Liver (tissue), 9 donors: ENCODE measurements around the gene UFC1. TPM values are rescaled to one million over a fixed set of nuclear protein-coding genes. Genes with fewer than 3 reads are reported as not detected.

Source experiments
- DNase-seq: peaks from one replicate; pipeline ENCODE4 v3.0.0-alpha.2; 2017; ENCODE audit warnings: low spot score
- H3K27ac ChIP-seq, 2 donors: one replicate each; pipeline ENCODE4 v1.7.0; 2013; ENCODE audit warnings: inconsistent platforms in 2 of 2, low read length in 2 of 2, control low read depth in 1 of 2, low read depth in 1 of 2, mild to moderate bottlenecking in 1 of 2
- H3K27me3 ChIP-seq, 4 donors: one replicate each; pipeline versions ENCODE4 v1.6.1 to v1.7.0; 2013; ENCODE audit warnings: low read length in 3 of 4, inconsistent platforms in 1 of 4, mild to moderate bottlenecking in 1 of 4, moderate library complexity in 1 of 4; ENCODE audit not compliant: control insufficient read depth in 4 of 4, insufficient read depth in 4 of 4
- H3K36me3 ChIP-seq, 4 donors: one replicate each; pipeline versions ENCODE4 v1.6.1 to v1.7.0; 2013; ENCODE audit warnings: low read length in 3 of 4, mild to moderate bottlenecking in 3 of 4, low read depth in 1 of 4, moderate library complexity in 1 of 4; ENCODE audit not compliant: control insufficient read depth in 4 of 4, insufficient read depth in 3 of 4
- H3K4me1 ChIP-seq, 4 donors: one replicate each; pipeline versions ENCODE4 v1.6.1 to v1.7.0; 2013; ENCODE audit warnings: low read length in 3 of 4, mild to moderate bottlenecking in 3 of 4, moderate library complexity in 1 of 4; ENCODE audit not compliant: control insufficient read depth in 4 of 4, insufficient read depth in 4 of 4
- H3K4me3 ChIP-seq, 3 donors: one replicate each; pipeline versions ENCODE4 v1.6.1 to v1.7.0; 2013; ENCODE audit warnings: low read length in 3 of 3, control low read depth in 1 of 3, low read depth in 1 of 3, mild to moderate bottlenecking in 1 of 3
- H3K9ac ChIP-seq, 2 donors: one replicate each; pipeline ENCODE4 v1.7.0; 2013; ENCODE audit warnings: low read length in 2 of 2, mild to moderate bottlenecking in 2 of 2, moderate library complexity in 2 of 2, control low read depth in 1 of 2, low read depth in 1 of 2
- H3K9me3 ChIP-seq, 4 donors: one replicate each; pipeline versions ENCODE4 v1.6.1 to v1.7.0; 2013; ENCODE audit warnings: low read length in 3 of 4; ENCODE audit not compliant: control insufficient read depth in 4 of 4
- EGR1 ChIP-seq, 2 donors: IDR thresholded peaks; 2 replicates each; pipeline ENCODE4 v1.6.1; 2016 to 2018; ENCODE audit warnings: antibody characterized with exemption in 2 of 2, low read depth in 2 of 2
- FOXA1 ChIP-seq: IDR thresholded peaks from 2 replicates; pipeline ENCODE4 v1.6.1; 2016; ENCODE audit warnings: antibody characterized with exemption
- FOXA2 ChIP-seq: IDR thresholded peaks from 2 replicates; pipeline ENCODE4 v1.6.1; 2016; ENCODE audit warnings: antibody characterized with exemption
- GABPA ChIP-seq, 2 donors: IDR thresholded peaks in 1 of 2; conservative IDR thresholded peaks in 1 of 2; 2 replicates each; pipeline ENCODE4 v1.6.1; 2016; ENCODE audit warnings: antibody characterized with exemption in 2 of 2, mild to moderate bottlenecking in 1 of 2, moderate library complexity in 1 of 2
- HNF4A ChIP-seq, 2 donors: conservative IDR thresholded peaks; 2 replicates each; pipeline ENCODE4 v1.6.1; 2016; ENCODE audit warnings: antibody characterized with exemption in 2 of 2, mild to moderate bottlenecking in 2 of 2
- HNF4G ChIP-seq: IDR thresholded peaks from 2 replicates; pipeline ENCODE4 v1.6.1; 2016; ENCODE audit warnings: antibody characterized with exemption
- JUND ChIP-seq, 2 donors: IDR thresholded peaks; 2 replicates each; pipeline ENCODE4 v1.6.1; 2016; ENCODE audit warnings: antibody characterized with exemption in 2 of 2
- NR2F2 ChIP-seq: IDR thresholded peaks from 2 replicates; pipeline ENCODE4 v1.6.1; 2016; ENCODE audit warnings: antibody characterized with exemption
- RAD21 ChIP-seq, 2 donors: IDR thresholded peaks; 2 replicates each; pipeline ENCODE4 v1.6.1; 2016; ENCODE audit warnings: antibody characterized with exemption in 2 of 2, mild to moderate bottlenecking in 2 of 2
- RXRA ChIP-seq, 2 donors: IDR thresholded peaks; 2 replicates each; pipeline ENCODE4 v1.6.1; 2017 to 2018; ENCODE audit warnings: antibody characterized with exemption in 2 of 2, mild to moderate bottlenecking in 1 of 2
- SP1 ChIP-seq: IDR thresholded peaks from 2 replicates; pipeline ENCODE4 v1.6.1; 2018; ENCODE audit warnings: antibody characterized with exemption, mild to moderate bottlenecking
- TAF1 ChIP-seq: conservative IDR thresholded peaks from 2 replicates; pipeline ENCODE4 v1.6.1; 2016; ENCODE audit warnings: antibody characterized with exemption, mild to moderate bottlenecking
- YY1 ChIP-seq: IDR thresholded peaks from 2 replicates; pipeline ENCODE4 v1.6.1; 2016; ENCODE audit warnings: antibody characterized with exemption, mild to moderate bottlenecking
- WGBS: extraction: QIAGEN DNeasy Blood & Tissue Kit; methylation state at CpG from one replicate; pipeline ENCODE4 v1.1.7; 2013; 5-methylcytosine and 5-hydroxymethylcytosine counted together
- polyA plus RNA-seq, 2 donors: library from polyadenylated mRNA; stranded (reverse) in 1 of 2; unstranded in 1 of 2; fragments of 200-250 nt in 1 of 2; fragments of >200 nt in 1 of 2; fragmentation: Nextera tagmentation in 1 of 2; extraction: Ambion mirVana in 1 of 2; gene quantifications; one replicate each; pipeline versions ENCODE4 v1.2.1 to v1.2.3, GENCODE V29; 2013 to 2015
- total RNA-seq, 2 donors: library from RNA; depleted of rRNA; stranded (reverse); fragments of >200 nt; gene quantifications; one replicate each; pipeline ENCODE4 v1.2.3, GENCODE V29; 2014
- TF ChIP-seq, protein P1 (sequence below): fragments of 150-350 bp; IDR thresholded peaks from 2 replicates; pipeline ENCODE4 v1.5.1; 2017; ENCODE audit warnings: improper control_type of control experiment, low read depth, low read length; ENCODE audit not compliant: missing input control
- TF ChIP-seq, protein P2 (sequence below): IDR thresholded peaks from 2 replicates; pipeline ENCODE4 v1.6.1; 2016; ENCODE audit warnings: antibody characterized with exemption
- TF ChIP-seq, protein P3 (sequence below): IDR thresholded peaks from 2 replicates; pipeline ENCODE4 v1.6.1; 2016; ENCODE audit warnings: antibody characterized with exemption
- TF ChIP-seq, protein P4 (sequence below): IDR thresholded peaks from 2 replicates; pipeline ENCODE4 v1.6.1; 2016; ENCODE audit warnings: antibody characterized with exemption
- TF ChIP-seq, protein P5 (sequence below): IDR thresholded peaks from 2 replicates; pipeline ENCODE4 v1.6.1; 2016; ENCODE audit warnings: antibody characterized with exemption, mild to moderate bottlenecking
- donor health status: healthy.
- donor health status: healthy.
- donor health status: healthy.
- donor health status: healthy.
- donor health status: healthy.

UFC1 gene
- total RNA-seq, result 10 to 100 TPM; 34.2 to 44.1 TPM
- polyA plus RNA-seq, result 10 to 100 TPM; 42.5 to 47.5 TPM

DNA sequence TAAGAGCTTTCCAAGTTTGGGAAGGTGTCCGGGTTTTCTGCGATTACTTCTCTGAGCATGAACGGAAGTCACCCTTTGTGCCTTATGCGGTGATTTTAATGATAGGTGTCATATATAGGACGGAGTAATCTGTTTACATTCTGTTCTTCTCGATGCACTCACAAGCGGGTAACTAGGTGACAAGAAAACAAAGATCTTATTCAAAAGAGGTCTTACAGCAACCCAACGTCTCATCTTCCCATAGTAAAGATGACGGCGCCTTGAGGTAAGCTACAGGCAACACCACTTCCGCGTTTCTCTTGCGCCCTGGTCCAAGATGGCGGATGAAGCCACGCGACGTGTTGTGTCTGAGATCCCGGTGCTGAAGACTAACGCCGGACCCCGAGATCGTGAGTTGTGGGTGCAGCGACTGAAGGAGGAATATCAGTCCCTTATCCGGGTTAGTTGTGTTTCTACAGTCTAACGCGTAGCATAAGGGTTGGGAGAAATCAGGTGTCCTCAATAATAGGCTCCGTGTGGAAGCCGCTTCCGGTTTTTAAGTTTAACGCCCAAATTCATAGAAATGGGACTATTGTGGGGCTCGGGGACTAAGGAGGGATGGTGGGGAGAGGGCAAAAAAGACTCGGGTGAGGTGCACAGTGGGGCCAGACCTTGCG, at the start of gene UFC1:
UFC1 (plus strand) TSS at position 297 of the 656 bp plus-strand sequence; CDS start at position 317, 20 bp downstream.
- H3K27me3 ChIP-seq, result no peaks in the 10 kb centered on the region
- H3K4me3 ChIP-seq, result peak within 1 kb of the TSS; percentile 57 to 99 (median 99)
- peak within 1 kb of the TSS; percentile 99 to 100 for H3K9ac ChIP-seq
- no peaks in the 10 kb centered on the region for H3K9me3 ChIP-seq
- H3K4me1 ChIP-seq, result peaks cover 1 to 15% (median 6%) of the 10 kb centered on the region in 4 donors
- peak; percentile 81 for DNase-seq
- WGBS, result under 1% methylated on average over 33 of the region's 33 CpGs
- H3K36me3 ChIP-seq, result peaks cover 0 to 6% (median 2%) of the 10 kb centered on the region in 4 donors
- no peak for TF ChIP-seq FOXA1
- TF ChIP-seq EGR1 (IDR thresholded peaks at IDR 0.05; ENCODE audit: low read depth in 2 of 2), result no peak
- no peak for TF ChIP-seq NR2F2
- TF ChIP-seq, protein P1, sequence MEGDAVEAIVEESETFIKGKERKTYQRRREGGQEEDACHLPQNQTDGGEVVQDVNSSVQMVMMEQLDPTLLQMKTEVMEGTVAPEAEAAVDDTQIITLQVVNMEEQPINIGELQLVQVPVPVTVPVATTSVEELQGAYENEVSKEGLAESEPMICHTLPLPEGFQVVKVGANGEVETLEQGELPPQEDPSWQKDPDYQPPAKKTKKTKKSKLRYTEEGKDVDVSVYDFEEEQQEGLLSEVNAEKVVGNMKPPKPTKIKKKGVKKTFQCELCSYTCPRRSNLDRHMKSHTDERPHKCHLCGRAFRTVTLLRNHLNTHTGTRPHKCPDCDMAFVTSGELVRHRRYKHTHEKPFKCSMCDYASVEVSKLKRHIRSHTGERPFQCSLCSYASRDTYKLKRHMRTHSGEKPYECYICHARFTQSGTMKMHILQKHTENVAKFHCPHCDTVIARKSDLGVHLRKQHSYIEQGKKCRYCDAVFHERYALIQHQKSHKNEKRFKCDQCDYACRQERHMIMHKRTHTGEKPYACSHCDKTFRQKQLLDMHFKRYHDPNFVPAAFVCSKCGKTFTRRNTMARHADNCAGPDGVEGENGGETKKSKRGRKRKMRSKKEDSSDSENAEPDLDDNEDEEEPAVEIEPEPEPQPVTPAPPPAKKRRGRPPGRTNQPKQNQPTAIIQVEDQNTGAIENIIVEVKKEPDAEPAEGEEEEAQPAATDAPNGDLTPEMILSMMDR, result no peak
- TF ChIP-seq, protein P2, sequence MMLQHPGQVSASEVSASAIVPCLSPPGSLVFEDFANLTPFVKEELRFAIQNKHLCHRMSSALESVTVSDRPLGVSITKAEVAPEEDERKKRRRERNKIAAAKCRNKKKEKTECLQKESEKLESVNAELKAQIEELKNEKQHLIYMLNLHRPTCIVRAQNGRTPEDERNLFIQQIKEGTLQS, result peak; percentile 44
- TF ChIP-seq JUND (IDR thresholded peaks at IDR 0.05), result peak in 1 of 2 donors; percentile 40
- TF ChIP-seq, protein P3, sequence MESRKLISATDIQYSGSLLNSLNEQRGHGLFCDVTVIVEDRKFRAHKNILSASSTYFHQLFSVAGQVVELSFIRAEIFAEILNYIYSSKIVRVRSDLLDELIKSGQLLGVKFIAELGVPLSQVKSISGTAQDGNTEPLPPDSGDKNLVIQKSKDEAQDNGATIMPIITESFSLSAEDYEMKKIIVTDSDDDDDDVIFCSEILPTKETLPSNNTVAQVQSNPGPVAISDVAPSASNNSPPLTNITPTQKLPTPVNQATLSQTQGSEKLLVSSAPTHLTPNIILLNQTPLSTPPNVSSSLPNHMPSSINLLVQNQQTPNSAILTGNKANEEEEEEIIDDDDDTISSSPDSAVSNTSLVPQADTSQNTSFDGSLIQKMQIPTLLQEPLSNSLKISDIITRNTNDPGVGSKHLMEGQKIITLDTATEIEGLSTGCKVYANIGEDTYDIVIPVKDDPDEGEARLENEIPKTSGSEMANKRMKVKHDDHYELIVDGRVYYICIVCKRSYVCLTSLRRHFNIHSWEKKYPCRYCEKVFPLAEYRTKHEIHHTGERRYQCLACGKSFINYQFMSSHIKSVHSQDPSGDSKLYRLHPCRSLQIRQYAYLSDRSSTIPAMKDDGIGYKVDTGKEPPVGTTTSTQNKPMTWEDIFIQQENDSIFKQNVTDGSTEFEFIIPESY, result peak; percentile 64
- TF ChIP-seq YY1, result peak; percentile 100
- TF ChIP-seq GABPA (IDR thresholded peaks at IDR 0.05 in 1 of 2, conservative IDR thresholded peaks at IDR 0.05 in 1 of 2), result peak; percentile 96 to 97
- TF ChIP-seq, protein P4, sequence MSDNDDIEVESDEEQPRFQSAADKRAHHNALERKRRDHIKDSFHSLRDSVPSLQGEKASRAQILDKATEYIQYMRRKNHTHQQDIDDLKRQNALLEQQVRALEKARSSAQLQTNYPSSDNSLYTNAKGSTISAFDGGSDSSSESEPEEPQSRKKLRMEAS, result peak; percentile 77
- TF ChIP-seq, protein P5, sequence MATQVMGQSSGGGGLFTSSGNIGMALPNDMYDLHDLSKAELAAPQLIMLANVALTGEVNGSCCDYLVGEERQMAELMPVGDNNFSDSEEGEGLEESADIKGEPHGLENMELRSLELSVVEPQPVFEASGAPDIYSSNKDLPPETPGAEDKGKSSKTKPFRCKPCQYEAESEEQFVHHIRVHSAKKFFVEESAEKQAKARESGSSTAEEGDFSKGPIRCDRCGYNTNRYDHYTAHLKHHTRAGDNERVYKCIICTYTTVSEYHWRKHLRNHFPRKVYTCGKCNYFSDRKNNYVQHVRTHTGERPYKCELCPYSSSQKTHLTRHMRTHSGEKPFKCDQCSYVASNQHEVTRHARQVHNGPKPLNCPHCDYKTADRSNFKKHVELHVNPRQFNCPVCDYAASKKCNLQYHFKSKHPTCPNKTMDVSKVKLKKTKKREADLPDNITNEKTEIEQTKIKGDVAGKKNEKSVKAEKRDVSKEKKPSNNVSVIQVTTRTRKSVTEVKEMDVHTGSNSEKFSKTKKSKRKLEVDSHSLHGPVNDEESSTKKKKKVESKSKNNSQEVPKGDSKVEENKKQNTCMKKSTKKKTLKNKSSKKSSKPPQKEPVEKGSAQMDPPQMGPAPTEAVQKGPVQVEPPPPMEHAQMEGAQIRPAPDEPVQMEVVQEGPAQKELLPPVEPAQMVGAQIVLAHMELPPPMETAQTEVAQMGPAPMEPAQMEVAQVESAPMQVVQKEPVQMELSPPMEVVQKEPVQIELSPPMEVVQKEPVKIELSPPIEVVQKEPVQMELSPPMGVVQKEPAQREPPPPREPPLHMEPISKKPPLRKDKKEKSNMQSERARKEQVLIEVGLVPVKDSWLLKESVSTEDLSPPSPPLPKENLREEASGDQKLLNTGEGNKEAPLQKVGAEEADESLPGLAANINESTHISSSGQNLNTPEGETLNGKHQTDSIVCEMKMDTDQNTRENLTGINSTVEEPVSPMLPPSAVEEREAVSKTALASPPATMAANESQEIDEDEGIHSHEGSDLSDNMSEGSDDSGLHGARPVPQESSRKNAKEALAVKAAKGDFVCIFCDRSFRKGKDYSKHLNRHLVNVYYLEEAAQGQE, result no peak
- TF ChIP-seq HNF4A (conservative IDR thresholded peaks at IDR 0.05), result peak in 1 of 2 donors; percentile 30
- no peak for TF ChIP-seq SP1
- TF ChIP-seq TAF1, result peak; percentile 67
- peak in 1 of 2 donors; percentile 15 for TF ChIP-seq RAD21 (IDR thresholded peaks at IDR 0.05)
- no peak for TF ChIP-seq FOXA2
- no peak for TF ChIP-seq HNF4G
- peak in 1 of 2 donors; percentile 43 for TF ChIP-seq RXRA (IDR thresholded peaks at IDR 0.05)
- peak within 1 kb of the TSS; percentile 98 to 100 for H3K27ac ChIP-seq
